IPS-15b (cell line): Measurements from ENCODE around the gene TTLL3.

Experiments
- H3K27me3 ChIP-seq: one replicate; pipeline ENCODE4 v1.6.1; 2013; ENCODE audit warnings: low read length; ENCODE audit not compliant: control insufficient read depth, insufficient read depth
- H3K36me3 ChIP-seq: one replicate; pipeline ENCODE4 v1.6.1; 2013; ENCODE audit warnings: low read length; ENCODE audit not compliant: control insufficient read depth, insufficient read depth
- H3K4me1 ChIP-seq: one replicate; pipeline ENCODE4 v1.6.1; 2013; ENCODE audit warnings: mild to moderate bottlenecking, low read length; ENCODE audit not compliant: control insufficient read depth, insufficient read depth
- H3K4me3 ChIP-seq: one replicate; pipeline ENCODE4 v1.5.1; 2013; ENCODE audit warnings: low read depth, low read length
- H3K9ac ChIP-seq: one replicate; pipeline ENCODE4 v1.6.1; 2013; ENCODE audit warnings: low read depth, mild to moderate bottlenecking, low read length
- H3K9me3 ChIP-seq: one replicate; pipeline ENCODE4 v1.6.1; 2013; ENCODE audit warnings: mild to moderate bottlenecking, low read length; ENCODE audit not compliant: control insufficient read depth, insufficient read depth

Gene TTLL3

DNA sequence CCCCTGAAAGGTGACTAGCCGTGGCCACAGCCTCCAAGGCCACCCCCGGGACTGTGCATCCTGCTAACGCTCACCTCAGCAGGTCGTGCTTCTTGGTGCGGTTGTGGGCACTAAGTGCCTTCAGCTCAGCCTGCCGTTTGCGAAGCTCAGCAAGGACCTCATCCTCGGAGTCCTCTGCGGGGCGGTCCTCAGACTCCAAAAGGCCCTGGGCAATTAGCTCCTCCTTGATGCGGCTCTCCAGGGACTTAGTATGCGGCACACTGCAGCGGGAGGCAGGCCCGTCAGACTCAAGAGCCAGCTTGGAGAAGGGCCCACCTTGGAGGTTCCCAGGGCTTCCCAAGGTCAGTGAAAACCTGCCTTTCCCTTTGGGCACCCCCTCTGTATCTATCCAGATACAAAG, 26.1 kb upstream of the TTLL3 start:
- no peaks in the 10 kb centered on the region for H3K4me1 ChIP-seq
- H3K9me3 ChIP-seq: no peaks in the 10 kb centered on the region
- H3K4me3 ChIP-seq: no peak overlapping the region
- H3K36me3 ChIP-seq: peaks cover 19% of the 10 kb centered on the region
- H3K27me3 ChIP-seq: no peaks in the 10 kb centered on the region
- H3K9ac ChIP-seq: no peak overlapping the region

DNA sequence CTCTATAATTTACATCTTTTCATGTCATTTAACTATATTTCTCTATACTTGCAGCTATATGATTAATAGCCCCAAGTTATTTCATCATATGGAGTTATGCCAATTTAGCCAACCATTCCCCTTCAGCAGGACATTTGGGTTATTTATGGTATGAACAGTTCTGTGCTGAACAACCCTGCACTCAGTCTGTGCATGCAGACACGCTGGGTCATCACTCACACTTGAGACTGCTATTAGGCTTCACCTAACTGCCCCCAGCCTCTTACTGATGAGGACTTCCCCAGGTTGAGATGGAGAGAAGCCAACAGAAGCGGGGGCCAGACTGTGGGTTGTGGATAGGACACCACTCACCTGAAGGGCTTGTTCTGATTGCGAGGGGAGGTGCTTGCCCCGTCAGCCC, 25.1 kb upstream of the TTLL3 start:
- no peaks in the 10 kb centered on the region for H3K27me3 ChIP-seq
- no peaks in the 10 kb centered on the region for H3K4me1 ChIP-seq
- H3K36me3 ChIP-seq: peaks cover 26% of the 10 kb centered on the region
- H3K4me3 ChIP-seq: no peak overlapping the region
- no peak overlapping the region for H3K9ac ChIP-seq
- H3K9me3 ChIP-seq: no peaks in the 10 kb centered on the region

DNA sequence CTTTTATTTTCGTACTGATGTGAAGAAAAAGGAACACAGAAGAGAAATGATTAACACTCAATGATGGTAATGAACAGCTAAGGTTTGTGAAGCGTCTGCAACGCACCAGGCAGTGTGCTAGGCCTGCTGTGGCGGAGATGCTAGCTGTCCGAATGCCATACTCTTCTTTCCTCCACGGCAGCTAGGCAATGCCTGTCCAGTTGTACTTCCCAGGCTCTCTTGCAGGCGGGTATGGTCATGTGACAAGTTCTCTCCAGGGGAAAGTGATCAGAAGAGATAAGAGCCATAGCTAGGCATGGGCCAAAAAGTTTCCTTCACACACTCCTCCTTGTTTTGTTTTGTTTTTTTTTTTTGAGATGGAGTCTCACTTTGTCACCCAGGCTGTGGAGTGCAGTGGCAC, 24.5 kb upstream of the TTLL3 start:
- Histone ChIP-seq H3K4me3 (no peak overlapping the region), H3K27me3 (no peaks in the 10 kb centered on the region), H3K4me1 (no peaks in the 10 kb centered on the region), H3K36me3 (peaks cover 28% of the 10 kb centered on the region), H3K9me3 (no peaks in the 10 kb centered on the region), H3K9ac (no peak overlapping the region)

DNA sequence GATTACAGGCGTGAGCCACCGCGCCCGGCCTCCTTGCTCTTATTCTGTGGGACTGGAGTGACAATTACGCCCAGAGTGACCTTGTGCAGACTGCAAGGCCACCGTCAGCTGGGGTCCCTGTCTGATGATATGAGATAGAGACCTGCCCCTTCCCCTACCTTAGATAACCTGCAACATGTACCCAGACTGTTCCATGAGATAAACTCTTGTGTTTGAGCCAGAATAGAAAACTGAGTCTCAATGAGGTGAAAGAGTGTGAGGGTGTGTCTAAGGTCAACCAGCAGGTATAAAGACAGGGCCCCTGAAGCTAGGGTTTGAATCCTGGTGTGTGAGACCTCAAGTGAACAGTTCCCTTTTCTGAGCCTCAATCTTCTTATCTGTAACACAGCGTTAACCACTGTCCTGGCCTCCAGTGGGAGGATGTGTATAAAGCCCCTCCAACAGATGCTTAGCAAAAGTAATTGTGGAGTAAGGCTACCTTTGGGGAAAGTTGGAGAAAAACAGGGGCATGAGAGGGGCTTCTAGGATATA, 23.8 kb upstream of the TTLL3 start:
- no peak overlapping the region for H3K9ac ChIP-seq
- H3K4me3 ChIP-seq: no peak overlapping the region
- no peaks in the 10 kb centered on the region for H3K9me3 ChIP-seq
- peaks cover 27% of the 10 kb centered on the region for H3K36me3 ChIP-seq
- no peaks in the 10 kb centered on the region for H3K4me1 ChIP-seq
- H3K27me3 ChIP-seq: no peaks in the 10 kb centered on the region

DNA sequence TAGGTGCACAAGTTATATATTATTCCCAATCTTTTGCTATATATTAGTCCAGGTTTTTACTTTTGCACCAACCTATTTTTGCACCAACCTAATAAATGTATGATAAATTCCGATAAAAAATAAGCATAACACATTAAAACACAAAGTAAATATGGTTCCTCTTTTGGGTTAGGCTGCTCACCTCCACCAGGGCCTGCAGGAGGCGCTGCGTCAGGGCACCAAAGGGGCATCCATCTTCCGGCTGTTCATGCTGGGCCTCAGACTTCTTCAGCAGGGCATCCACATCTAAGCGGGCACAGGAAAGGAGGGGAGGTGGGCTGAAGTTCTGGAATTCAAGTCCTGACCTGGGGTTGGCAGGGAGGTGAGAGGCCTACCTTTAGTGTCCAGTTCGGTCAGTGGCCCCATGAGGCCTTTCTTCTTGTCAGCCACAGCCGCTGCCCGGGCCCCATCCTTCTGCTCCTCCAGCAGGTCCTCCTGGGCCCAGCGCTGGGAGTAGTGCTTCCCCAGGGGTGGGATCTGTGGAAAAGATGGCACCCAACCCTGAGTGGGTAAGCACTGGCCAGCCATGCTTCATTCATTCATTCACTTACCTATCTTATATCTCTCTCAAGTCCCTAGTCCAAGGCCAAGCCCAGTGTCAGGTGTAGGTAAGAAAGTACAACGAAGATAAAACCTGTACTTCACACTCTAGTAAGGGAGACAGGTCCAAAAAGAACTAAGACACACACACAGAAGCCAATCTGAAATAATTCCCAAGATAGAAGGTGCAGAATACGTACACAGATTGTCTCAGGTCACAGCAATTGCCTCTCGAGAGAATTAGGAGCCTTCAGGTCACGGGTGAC, 23.0 kb upstream of the TTLL3 start:
- H3K4me3 ChIP-seq: no peak overlapping the region
- H3K36me3 ChIP-seq: peaks cover 27% of the 10 kb centered on the region
- no peak overlapping the region for H3K9ac ChIP-seq
- H3K9me3 ChIP-seq: no peaks in the 10 kb centered on the region
- H3K27me3 ChIP-seq: no peaks in the 10 kb centered on the region
- H3K4me1 ChIP-seq: no peaks in the 10 kb centered on the region

DNA sequence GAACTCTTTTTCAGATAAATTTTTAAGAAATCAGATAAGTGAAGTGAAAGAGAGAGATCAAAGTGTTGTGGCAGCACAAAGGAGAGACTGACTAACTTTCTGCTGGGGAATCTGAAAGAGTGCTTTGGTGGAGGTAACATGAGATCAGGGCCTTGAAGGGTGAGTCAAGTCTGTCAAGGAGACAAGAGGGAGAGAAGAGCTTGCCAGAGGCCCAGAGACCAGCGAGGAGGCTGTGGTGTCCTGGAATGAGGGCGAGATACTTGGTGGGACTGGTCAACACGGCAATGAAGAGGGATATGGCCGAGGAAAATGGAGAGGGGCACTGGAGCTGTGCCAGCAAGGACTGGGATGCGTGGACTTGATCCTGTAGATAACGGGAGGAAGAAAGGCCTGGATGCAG, 22.3 kb upstream of the TTLL3 start:
- Histone ChIP-seq H3K9ac (no peak overlapping the region), H3K27me3 (no peaks in the 10 kb centered on the region), H3K9me3 (no peaks in the 10 kb centered on the region), H3K36me3 (peaks cover 27% of the 10 kb centered on the region), H3K4me3 (no peak overlapping the region), H3K4me1 (no peaks in the 10 kb centered on the region)

DNA sequence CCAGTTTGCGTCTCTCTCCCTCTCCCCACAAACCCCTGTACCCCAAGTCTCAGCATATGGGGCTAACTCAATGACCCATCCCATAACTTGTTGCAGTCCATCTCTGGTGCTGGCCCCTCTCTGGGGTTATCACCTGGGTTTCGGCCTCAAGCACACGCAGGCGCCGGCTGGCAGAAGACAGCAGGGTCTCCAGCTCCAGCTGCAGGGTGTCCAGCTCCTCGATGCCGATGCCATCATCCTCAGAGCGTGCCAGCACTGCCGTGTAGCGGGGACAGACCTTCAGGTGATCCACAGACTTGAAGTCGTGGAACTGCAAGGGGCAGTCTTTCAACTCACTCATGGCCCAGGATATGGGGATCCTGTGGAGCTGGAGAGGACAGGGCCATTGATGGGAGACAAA, 18.9 kb upstream of the TTLL3 start:
- Histone ChIP-seq H3K9ac (no peak overlapping the region), H3K4me1 (no peaks in the 10 kb centered on the region), H3K4me3 (no peak overlapping the region), H3K9me3 (no peaks in the 10 kb centered on the region), H3K27me3 (no peaks in the 10 kb centered on the region), H3K36me3 (peaks cover 20% of the 10 kb centered on the region)

DNA sequence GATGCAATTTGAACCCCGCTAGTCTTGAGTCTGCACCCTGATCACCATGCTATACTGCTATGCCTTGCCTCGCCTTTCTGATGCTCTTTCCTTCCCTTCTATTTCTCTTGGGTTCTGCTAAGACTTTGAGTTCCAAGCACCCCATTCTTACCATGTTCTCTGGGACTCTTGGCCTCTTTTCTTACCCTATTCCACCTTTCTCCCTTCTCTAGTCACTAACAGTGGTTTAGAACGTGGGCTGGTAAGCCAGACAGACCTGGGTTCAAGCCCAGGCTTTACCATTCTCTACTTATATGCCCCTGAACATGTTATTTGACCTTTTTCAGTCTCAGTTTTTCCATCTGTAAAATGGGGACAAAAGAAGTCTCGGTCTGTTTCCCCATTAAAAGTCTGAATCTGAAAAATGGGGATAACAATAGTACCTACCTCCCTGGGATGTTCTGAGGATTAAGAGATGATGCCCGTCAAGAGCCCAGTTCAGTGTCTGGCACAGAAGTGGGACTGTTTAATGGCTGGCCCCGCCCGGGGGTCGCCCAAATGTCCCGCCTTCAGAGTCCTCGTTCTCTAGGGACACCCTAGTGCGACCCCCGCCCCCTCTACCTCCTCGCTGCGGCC, 18.2 kb upstream of the TTLL3 start:
- Histone ChIP-seq H3K9ac (peak overlapping the region; percentile 100), H3K27me3 (no peaks in the 10 kb centered on the region), H3K36me3 (peaks cover 20% of the 10 kb centered on the region), H3K4me3 (peak overlapping the region; percentile 99), H3K9me3 (no peaks in the 10 kb centered on the region), H3K4me1 (no peaks in the 10 kb centered on the region)

DNA sequence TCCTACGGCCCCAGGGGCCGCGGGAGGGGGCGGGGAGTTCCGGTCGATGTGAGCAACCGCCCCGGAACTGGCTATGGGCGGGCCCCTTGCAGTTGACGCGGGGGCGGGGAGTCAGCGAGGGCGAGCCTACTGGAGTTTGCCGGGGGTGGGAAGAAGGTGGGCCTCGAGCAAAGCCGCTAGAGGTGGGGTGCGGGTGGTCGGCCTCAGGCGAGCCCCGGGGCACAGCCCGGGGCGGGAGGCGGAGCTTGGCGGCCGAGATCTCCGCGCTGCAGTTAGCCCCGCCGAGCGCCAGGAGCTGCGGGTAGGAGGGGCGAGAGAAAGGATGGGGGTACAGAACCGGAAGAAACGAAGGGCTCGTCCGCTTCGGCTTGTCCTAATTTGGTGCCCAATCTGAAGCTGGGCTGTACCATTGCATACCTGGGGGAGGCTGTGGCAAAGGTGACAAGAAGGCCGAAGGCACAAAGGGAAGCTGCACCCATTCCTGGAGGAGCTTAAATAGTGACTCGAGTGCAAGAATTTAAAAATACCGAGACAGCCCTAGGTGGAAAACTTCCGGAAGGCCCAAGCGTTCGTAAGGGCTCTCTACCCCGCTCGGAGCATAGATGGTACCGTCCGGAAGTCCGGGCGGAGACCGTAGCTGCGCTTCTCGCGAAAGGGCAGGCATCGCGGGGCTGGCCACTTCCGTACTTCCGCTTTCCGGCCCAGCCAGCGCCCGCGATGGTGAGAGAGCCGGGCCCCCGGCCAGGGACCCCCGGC, 17.5 kb upstream of the TTLL3 start, which contains the start of the genes ARPC4 and TADA3:
Gene ARPC4 (plus strand): TSS at position 678 of the 756 bp plus-strand sequence. CDS start 40 bp downstream, at position 718.
Gene TADA3 (minus strand): TSS at position 69 of the 756 bp plus-strand sequence. CDS start 1,007 bp downstream, outside the sequence.
- no peaks in the 10 kb centered on the region for H3K4me1 ChIP-seq
- peaks cover 16% of the 10 kb centered on the region for H3K36me3 ChIP-seq
- H3K4me3 ChIP-seq: peak within 1 kb of the TSS; percentile 99
- no peaks in the 10 kb centered on the region for H3K27me3 ChIP-seq
- no peaks in the 10 kb centered on the region for H3K9me3 ChIP-seq
- H3K9ac ChIP-seq: peak within 1 kb of the TSS; percentile 100

DNA sequence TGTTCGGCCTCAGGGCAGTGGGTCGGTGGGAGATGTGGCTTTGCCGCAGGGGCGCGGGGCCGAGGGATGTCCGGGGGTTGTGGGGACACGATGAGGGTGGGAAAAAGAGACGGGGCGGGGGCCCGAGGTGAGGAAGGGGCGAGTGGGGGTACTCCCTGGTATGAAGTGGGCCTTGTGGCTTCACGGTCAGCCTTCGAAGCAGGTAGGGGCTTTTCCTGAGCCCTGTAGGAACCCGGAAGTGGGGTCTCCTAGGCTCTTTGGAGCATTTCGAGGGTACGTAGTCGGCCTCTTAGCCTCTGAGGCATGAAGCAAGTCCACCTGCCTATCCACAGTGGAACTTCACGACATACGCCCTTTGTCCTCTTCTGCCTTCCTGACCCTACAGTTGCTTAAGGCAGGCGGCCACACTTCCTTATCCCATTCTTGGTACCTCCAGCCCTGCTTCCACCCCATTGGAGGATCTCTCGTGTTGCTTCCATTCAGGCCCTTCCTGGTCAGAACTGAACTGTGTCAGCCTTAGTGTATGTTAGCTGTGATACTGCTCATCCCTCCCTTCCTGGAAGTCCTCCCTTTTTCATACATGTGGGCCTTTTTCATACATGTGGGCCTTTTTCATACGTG, 16.8 kb upstream of the TTLL3 start:
- peak overlapping the region; percentile 100 for H3K9ac ChIP-seq
- H3K9me3 ChIP-seq: no peaks in the 10 kb centered on the region
- H3K27me3 ChIP-seq: no peaks in the 10 kb centered on the region
- H3K4me3 ChIP-seq: peak overlapping the region; percentile 99
- no peaks in the 10 kb centered on the region for H3K4me1 ChIP-seq
- peaks cover 18% of the 10 kb centered on the region for H3K36me3 ChIP-seq

DNA sequence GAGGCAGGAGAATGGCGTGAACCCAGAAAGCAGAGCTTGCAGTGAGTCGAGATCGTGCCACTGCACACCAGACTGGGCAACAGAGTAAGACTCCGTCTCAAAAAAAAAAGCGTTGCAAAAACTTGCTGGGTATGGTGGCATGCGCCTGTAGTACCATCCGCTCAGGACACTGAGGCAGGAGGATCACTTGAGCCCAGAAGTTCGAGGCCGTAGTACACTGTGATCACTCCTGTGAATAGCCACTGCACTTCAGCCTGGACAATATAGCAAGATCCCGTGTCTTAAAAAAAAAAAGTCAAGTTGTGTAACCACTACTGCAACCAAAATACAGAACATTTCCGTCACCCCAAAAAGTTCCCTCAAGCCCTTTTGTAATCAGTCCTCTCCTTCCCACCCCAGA, 15.7 kb upstream of the TTLL3 start:
- Histone ChIP-seq H3K4me1 (no peaks in the 10 kb centered on the region), H3K27me3 (no peaks in the 10 kb centered on the region), H3K36me3 (peaks cover 15% of the 10 kb centered on the region), H3K4me3 (no peak overlapping the region), H3K9ac (no peak overlapping the region), H3K9me3 (no peaks in the 10 kb centered on the region)
